Neural cell (in vitro differentiated cells): ENCODE results near the gene SPAG16. TPM values are rescaled to one million over a fixed set of nuclear protein-coding genes. Genes with fewer than 3 reads are reported as not detected.

Experiments used
- H2AFZ ChIP-seq: fragments of 200-600, 300-800 bp; sonication (generic), shearing (Covaris generic); 2 replicates; pipeline ENCODE4 v1.6.0; 2014; ENCODE audit warnings: low read depth, mild to moderate bottlenecking, antibody characterized with exemption, low read length, moderate library complexity
- H3F3A ChIP-seq: fragments of 200-600 bp; shearing (Covaris generic); 2 replicates; pipeline ENCODE4 v1.6.1; 2016; ENCODE audit warnings: mild to moderate bottlenecking, moderate library complexity, mixed read lengths, antibody characterized with exemption, low read length; ENCODE audit not compliant: insufficient read depth, poor library complexity, severe bottlenecking
- H3K27ac ChIP-seq: fragments of 200-600, 300-800 bp; sonication (generic), shearing (Covaris generic); 2 replicates; pipeline ENCODE4 v1.5.1; 2014; ENCODE audit warnings: mild to moderate bottlenecking, low read length, moderate library complexity
- H3K27me3 ChIP-seq: fragments of 300-800, 200-600 bp; sonication (generic), shearing (Covaris generic); 2 replicates; pipeline ENCODE4 v1.6.0; 2014; ENCODE audit warnings: mild to moderate bottlenecking, low read depth, low read length, moderate library complexity; ENCODE audit not compliant: insufficient read depth
- H3K36me3 ChIP-seq: fragments of 300-800, 200-600 bp; sonication (generic), shearing (Covaris generic); 2 replicates; pipeline ENCODE4 v1.5.1; 2014; ENCODE audit warnings: mild to moderate bottlenecking, antibody characterized with exemption, low read length, moderate library complexity; ENCODE audit not compliant: insufficient read depth
- H3K4me2 ChIP-seq: fragments of 300-800, 200-600 bp; sonication (generic), shearing (Covaris generic); 2 replicates; pipeline ENCODE4 v1.6.0; 2014; ENCODE audit warnings: mild to moderate bottlenecking, low read length
- H3K4me3 ChIP-seq: fragments of 300-800, 200-600 bp; sonication (generic), shearing (Covaris generic); 2 replicates; pipeline ENCODE4 v1.5.1; 2014; ENCODE audit warnings: mild to moderate bottlenecking, low read length, moderate library complexity
- H3K79me2 ChIP-seq: fragments of 200-600 bp; shearing (Covaris generic); replicated peaks from 2 replicates; pipeline ENCODE4 v1.6.0; 2014; ENCODE audit warnings: mild to moderate bottlenecking, low read length, moderate library complexity; ENCODE audit not compliant: insufficient read depth
- H3K9ac ChIP-seq: fragments of 300-800, 200-600 bp; sonication (generic), shearing (Covaris generic); 2 replicates; pipeline ENCODE4 v1.6.1; 2016; ENCODE audit warnings: mild to moderate bottlenecking, low read length, mixed read lengths
- H3K9me2 ChIP-seq: fragments of 200-600 bp; shearing (Covaris generic); 2 replicates; pipeline ENCODE4 v1.6.1; 2016; ENCODE audit warnings: mild to moderate bottlenecking, low read length, mixed read lengths; ENCODE audit not compliant: insufficient read depth
- H3K9me3 ChIP-seq: fragments of 200-600, 300-800 bp; sonication (generic), shearing (Covaris generic); 2 replicates; pipeline ENCODE4 v1.6.1; 2016; ENCODE audit warnings: mild to moderate bottlenecking, mixed run types, low read length, moderate library complexity, mixed read lengths
- H4K20me1 ChIP-seq: fragments of 200-600 bp; shearing (Covaris generic); 2 replicates; pipeline ENCODE4 v1.6.1; 2016; ENCODE audit warnings: mild to moderate bottlenecking, mixed run types; ENCODE audit not compliant: insufficient read depth
- EP300 ChIP-seq: fragments of 450-650 bp; conservative IDR thresholded peaks from 2 replicates; pipeline ENCODE4 v1.6.1; 2014; ENCODE audit warnings: antibody characterized with exemption, mild to moderate bottlenecking, moderate library complexity; ENCODE audit not compliant: poor library complexity, severe bottlenecking
- EZH2 ChIP-seq: fragments of 200-600, 300-800 bp; shearing (Covaris generic), sonication (generic); IDR thresholded peaks from 2 replicates; pipeline ENCODE4 v1.6.1; 2014; ENCODE audit warnings: antibody characterized with exemption, low read length, borderline replicate concordance, mild to moderate bottlenecking; ENCODE audit not compliant: insufficient read depth, poor library complexity, severe bottlenecking
- MXI1 ChIP-seq: fragments of 450-650 bp; conservative IDR thresholded peaks from 2 replicates; pipeline ENCODE4 v1.6.1; 2014; ENCODE audit warnings: antibody characterized with exemption, mild to moderate bottlenecking; ENCODE audit not compliant: poor library complexity, severe bottlenecking
- POLR2AphosphoS5 ChIP-seq: IDR thresholded peaks from 2 replicates; pipeline ENCODE4 v1.6.1; 2012
- RAD21 ChIP-seq: fragments of 450-650 bp; conservative IDR thresholded peaks from 2 replicates; pipeline ENCODE4 v1.6.1; 2014; ENCODE audit warnings: antibody characterized with exemption, mild to moderate bottlenecking, moderate library complexity
- SMC3 ChIP-seq: fragments of 450-650 bp; conservative IDR thresholded peaks from 2 replicates; pipeline ENCODE4 v1.6.1; 2014; ENCODE audit warnings: antibody characterized with exemption, mild to moderate bottlenecking, moderate library complexity; ENCODE audit not compliant: poor library complexity
- TAF1 ChIP-seq: IDR thresholded peaks from 2 replicates; pipeline ENCODE4 v1.6.1; 2012; ENCODE audit warnings: low read depth
- polyA plus RNA-seq: library from polyadenylated mRNA; depleted of rRNA; stranded (reverse); fragments of >200 nt; gene quantifications from 2 replicates; pipeline ENCODE4 v1.2.3, GENCODE V29; 2014
- TF ChIP-seq, protein P1 (sequence below): fragments of 450-650 bp; IDR thresholded peaks from 2 replicates; pipeline ENCODE4 v1.5.1; 2014; ENCODE audit warnings: antibody characterized with exemption, mild to moderate bottlenecking, moderate library complexity; ENCODE audit not compliant: poor library complexity, severe bottlenecking
- TF ChIP-seq, protein P2 (sequence below): IDR thresholded peaks from 2 replicates; pipeline ENCODE4 v1.6.1; 2012; ENCODE audit warnings: borderline replicate concordance

The SPAG16 gene
- polyA plus RNA-seq, 1 donor from 2014 or later, result 75.4 TPM

GRCh38 chr2:214126135-214126534 is 841.9 kb downstream of the SPAG16 start:
- no peaks in the 10 kb centered on the region for H3F3A ChIP-seq
- no peak overlapping the region for H3K9ac ChIP-seq
- H3K27me3 ChIP-seq, result no peaks in the 10 kb centered on the region
- no peaks in the 10 kb centered on the region for H3K36me3 ChIP-seq
- no peaks in the 10 kb centered on the region for H3K79me2 ChIP-seq
- no peak overlapping the region for H3K4me3 ChIP-seq
- H4K20me1 ChIP-seq, result no peaks in the 10 kb centered on the region
- no peak overlapping the region for H3K27ac ChIP-seq
- H3K4me2 ChIP-seq, result no peak overlapping the region
- no peak for TF ChIP-seq MXI1
- TF ChIP-seq, protein P1, sequence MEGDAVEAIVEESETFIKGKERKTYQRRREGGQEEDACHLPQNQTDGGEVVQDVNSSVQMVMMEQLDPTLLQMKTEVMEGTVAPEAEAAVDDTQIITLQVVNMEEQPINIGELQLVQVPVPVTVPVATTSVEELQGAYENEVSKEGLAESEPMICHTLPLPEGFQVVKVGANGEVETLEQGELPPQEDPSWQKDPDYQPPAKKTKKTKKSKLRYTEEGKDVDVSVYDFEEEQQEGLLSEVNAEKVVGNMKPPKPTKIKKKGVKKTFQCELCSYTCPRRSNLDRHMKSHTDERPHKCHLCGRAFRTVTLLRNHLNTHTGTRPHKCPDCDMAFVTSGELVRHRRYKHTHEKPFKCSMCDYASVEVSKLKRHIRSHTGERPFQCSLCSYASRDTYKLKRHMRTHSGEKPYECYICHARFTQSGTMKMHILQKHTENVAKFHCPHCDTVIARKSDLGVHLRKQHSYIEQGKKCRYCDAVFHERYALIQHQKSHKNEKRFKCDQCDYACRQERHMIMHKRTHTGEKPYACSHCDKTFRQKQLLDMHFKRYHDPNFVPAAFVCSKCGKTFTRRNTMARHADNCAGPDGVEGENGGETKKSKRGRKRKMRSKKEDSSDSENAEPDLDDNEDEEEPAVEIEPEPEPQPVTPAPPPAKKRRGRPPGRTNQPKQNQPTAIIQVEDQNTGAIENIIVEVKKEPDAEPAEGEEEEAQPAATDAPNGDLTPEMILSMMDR, result no peak
- no peak overlapping the region for H2AFZ ChIP-seq
- H3K9me3 ChIP-seq, result no peaks in the 10 kb centered on the region
- H3K9me2 ChIP-seq, result no peaks in the 10 kb centered on the region

GRCh38 chr2:214127170-214127569 is 842.9 kb downstream of the SPAG16 start:
- Histone ChIP-seq H3K9me2 (no peaks in the 10 kb centered on the region), H3K27ac (no peak overlapping the region), H3K9me3 (no peaks in the 10 kb centered on the region), H3K27me3 (no peaks in the 10 kb centered on the region), H2AFZ (no peak overlapping the region), H3K9ac (no peak overlapping the region), H4K20me1 (no peaks in the 10 kb centered on the region), H3K36me3 (no peaks in the 10 kb centered on the region), H3F3A (no peaks in the 10 kb centered on the region), H3K79me2 (no peaks in the 10 kb centered on the region), H3K4me3 (no peak overlapping the region), H3K4me2 (no peak overlapping the region)
- TF ChIP-seq EZH2, result no peak
- no peak for TF ChIP-seq EP300
- TF ChIP-seq POLR2AphosphoS5, result no peak
- TF ChIP-seq, protein P2, sequence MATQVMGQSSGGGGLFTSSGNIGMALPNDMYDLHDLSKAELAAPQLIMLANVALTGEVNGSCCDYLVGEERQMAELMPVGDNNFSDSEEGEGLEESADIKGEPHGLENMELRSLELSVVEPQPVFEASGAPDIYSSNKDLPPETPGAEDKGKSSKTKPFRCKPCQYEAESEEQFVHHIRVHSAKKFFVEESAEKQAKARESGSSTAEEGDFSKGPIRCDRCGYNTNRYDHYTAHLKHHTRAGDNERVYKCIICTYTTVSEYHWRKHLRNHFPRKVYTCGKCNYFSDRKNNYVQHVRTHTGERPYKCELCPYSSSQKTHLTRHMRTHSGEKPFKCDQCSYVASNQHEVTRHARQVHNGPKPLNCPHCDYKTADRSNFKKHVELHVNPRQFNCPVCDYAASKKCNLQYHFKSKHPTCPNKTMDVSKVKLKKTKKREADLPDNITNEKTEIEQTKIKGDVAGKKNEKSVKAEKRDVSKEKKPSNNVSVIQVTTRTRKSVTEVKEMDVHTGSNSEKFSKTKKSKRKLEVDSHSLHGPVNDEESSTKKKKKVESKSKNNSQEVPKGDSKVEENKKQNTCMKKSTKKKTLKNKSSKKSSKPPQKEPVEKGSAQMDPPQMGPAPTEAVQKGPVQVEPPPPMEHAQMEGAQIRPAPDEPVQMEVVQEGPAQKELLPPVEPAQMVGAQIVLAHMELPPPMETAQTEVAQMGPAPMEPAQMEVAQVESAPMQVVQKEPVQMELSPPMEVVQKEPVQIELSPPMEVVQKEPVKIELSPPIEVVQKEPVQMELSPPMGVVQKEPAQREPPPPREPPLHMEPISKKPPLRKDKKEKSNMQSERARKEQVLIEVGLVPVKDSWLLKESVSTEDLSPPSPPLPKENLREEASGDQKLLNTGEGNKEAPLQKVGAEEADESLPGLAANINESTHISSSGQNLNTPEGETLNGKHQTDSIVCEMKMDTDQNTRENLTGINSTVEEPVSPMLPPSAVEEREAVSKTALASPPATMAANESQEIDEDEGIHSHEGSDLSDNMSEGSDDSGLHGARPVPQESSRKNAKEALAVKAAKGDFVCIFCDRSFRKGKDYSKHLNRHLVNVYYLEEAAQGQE, result no peak

DNA sequence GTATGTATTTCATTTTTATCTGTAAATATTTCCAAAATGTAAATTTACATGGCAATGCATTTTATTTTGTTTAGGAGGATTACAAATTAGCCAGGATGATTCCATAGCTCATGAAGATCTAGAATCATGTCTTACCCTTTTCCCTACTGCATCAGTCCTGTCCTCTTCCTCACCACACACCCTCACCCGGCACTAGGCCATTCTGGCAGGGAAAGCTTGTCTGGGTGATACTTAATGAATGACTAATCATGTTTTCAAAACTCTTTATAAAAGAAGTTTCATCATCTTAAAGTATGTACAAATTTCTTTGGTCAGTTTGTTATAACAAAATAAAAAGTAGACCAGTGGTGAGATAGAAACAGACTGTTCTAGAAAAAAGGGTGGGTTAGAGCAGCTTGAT is 843.3 kb downstream of the SPAG16 start:
- no peak overlapping the region for H3K4me2 ChIP-seq
- H3K9me3 ChIP-seq, result no peaks in the 10 kb centered on the region
- TF ChIP-seq EP300, result no peak
- TF ChIP-seq, protein P2, result no peak
- TF ChIP-seq POLR2AphosphoS5, result no peak
- no peak for TF ChIP-seq RAD21
- TF ChIP-seq TAF1, result no peak
- TF ChIP-seq, protein P1, result no peak
- no peak for TF ChIP-seq SMC3
- TF ChIP-seq EZH2, result no peak
- no peak for TF ChIP-seq MXI1
- H3F3A ChIP-seq, result no peaks in the 10 kb centered on the region
- no peaks in the 10 kb centered on the region for H3K9me2 ChIP-seq
- no peak overlapping the region for H3K4me3 ChIP-seq
- no peak overlapping the region for H3K27ac ChIP-seq
- no peaks in the 10 kb centered on the region for H3K36me3 ChIP-seq
- no peak overlapping the region for H2AFZ ChIP-seq
- no peaks in the 10 kb centered on the region for H3K27me3 ChIP-seq
- no peaks in the 10 kb centered on the region for H3K79me2 ChIP-seq
- no peak overlapping the region for H3K9ac ChIP-seq
- no peaks in the 10 kb centered on the region for H4K20me1 ChIP-seq
